IgD-negative memory B cell (primary cell): ENCODE data around the gene MRPL49. TPM values are rescaled to one million over a fixed set of nuclear protein-coding genes. Genes with fewer than 3 reads are reported as not detected.
"Not testable (repeated sequence)": the region's sequence is repeated elsewhere in the genome, so short reads cannot be mapped to it uniquely, and the experiment has no call there.

Experiments
- H3K27ac Mint-ChIP-seq, 3 donors: one replicate each; pipeline ENCODE4 v1.8.0; 2020 to 2022; ENCODE audit warnings: mild to moderate bottlenecking in 3 of 3, mixed read lengths in 3 of 3, moderate library complexity in 1 of 3
- H3K27me3 Mint-ChIP-seq: one replicate; pipeline ENCODE4 v1.8.0; 2021; ENCODE audit warnings: mixed read lengths
- H3K36me3 Mint-ChIP-seq: one replicate; pipeline ENCODE4 v1.8.0; 2020; ENCODE audit warnings: mild to moderate bottlenecking, mixed read lengths
- H3K4me1 Mint-ChIP-seq, 3 donors: one replicate each; pipeline ENCODE4 v1.8.0; 2020 to 2022; ENCODE audit warnings: mixed read lengths in 3 of 3, mild to moderate bottlenecking in 1 of 3
- H3K4me3 Mint-ChIP-seq, 4 donors: one replicate each; pipeline ENCODE4 v1.8.0; 2020 to 2022; ENCODE audit warnings: mild to moderate bottlenecking in 4 of 4, mixed read lengths in 4 of 4, moderate library complexity in 3 of 4
- H3K9me3 Mint-ChIP-seq, 3 donors: one replicate each; pipeline ENCODE4 v1.8.0; 2020 to 2021; ENCODE audit warnings: mixed read lengths in 3 of 3, mild to moderate bottlenecking in 1 of 3
- polyA plus RNA-seq: library from polyadenylated mRNA; unstranded; fragments of 300-500 nt; fragmentation: Illumina TruSeq; gene quantifications from one replicate; pipeline ENCODE4 v1.2.3, GENCODE V29; 2021

MRPL49 gene
- polyA plus RNA-seq, 1 donor from 2014 or later, result 95.5 TPM

GRCh38 chr11:65118891-65119669 lies 3.0 kb upstream of the MRPL49 start:
- H3K4me1 Mint-ChIP-seq, result peaks cover 15 to 39% (median 19%) of the 10 kb centered on the region in 3 donors

GRCh38 chr11:65119670-65119995 lies 2.5 kb upstream of the MRPL49 start:
- Mint-ChIP-seq H3K27me3 (no peaks in the 10 kb centered on the region), H3K4me1 (peaks cover 15 to 41% (median 21%) of the 10 kb centered on the region in 3 donors), H3K36me3 (peaks cover 7% of the 10 kb centered on the region), H3K9me3 (no peaks in the 10 kb centered on the region), H3K4me3 (peak overlapping the region in 1 of 4 donors; percentile 75), H3K27ac (peak overlapping the region; percentile 16 to 76 (median 73))

More at GRCh38 chr11:65118891-65119669, 3.0 kb upstream of the MRPL49 start:
- Mint-ChIP-seq H3K27ac (peak overlapping the region in 2 of 3 donors; percentile 73 to 76), H3K4me3 (peak overlapping the region in 3 of 4 donors; percentile 12 to 77 (median 13))
- not testable (repeated sequence) for H3K27me3 Mint-ChIP-seq, H3K36me3 Mint-ChIP-seq, H3K9me3 Mint-ChIP-seq

- Mint-ChIP-seq H3K27ac (peak overlapping the region; percentile 98 to 99 (median 99)), H3K27me3 (no peaks in the 10 kb centered on the region), H3K36me3 (peaks cover 7% of the 10 kb centered on the region), H3K9me3 (no peaks in the 10 kb centered on the region), H3K4me3 (peak overlapping the region; percentile 95 to 100 (median 99)), H3K4me1 (peaks cover 15 to 41% (median 21%) of the 10 kb centered on the region in 3 donors)
Measured at GRCh38 chr11:65120831-65121230, 1.3 kb upstream of the MRPL49 start.

GRCh38 chr11:65121447-65121864 lies 665 bp upstream of the MRPL49 start:
- Mint-ChIP-seq H3K27ac (peak overlapping the region; percentile 98 to 99 (median 99)), H3K4me1 (peaks cover 15 to 39% (median 21%) of the 10 kb centered on the region in 3 donors), H3K9me3 (no peaks in the 10 kb centered on the region), H3K27me3 (no peaks in the 10 kb centered on the region), H3K36me3 (peaks cover 7% of the 10 kb centered on the region), H3K4me3 (peak overlapping the region; percentile 95 to 100 (median 99))

- Mint-ChIP-seq H3K4me1 (peaks cover 8 to 28% (median 17%) of the 10 kb centered on the region in 3 donors), H3K9me3 (no peaks in the 10 kb centered on the region), H3K27me3 (no peaks in the 10 kb centered on the region), H3K4me3 (peak overlapping the region in 3 of 4 donors; percentile 44 to 85 (median 63)), H3K27ac (peak overlapping the region in 1 of 3 donors; percentile 72), H3K36me3 (peaks cover 4% of the 10 kb centered on the region)
Measured at GRCh38 chr11:65124480-65125196, 2.5 kb downstream of the MRPL49 start.

GRCh38 chr11:65125197-65126056 lies 3.3 kb downstream of the MRPL49 start:
- peaks cover 4% of the 10 kb centered on the region for H3K36me3 Mint-ChIP-seq
- H3K9me3 Mint-ChIP-seq, result no peaks in the 10 kb centered on the region
- H3K27me3 Mint-ChIP-seq, result no peaks in the 10 kb centered on the region
- peak overlapping the region in 1 of 4 donors; percentile 85 for H3K4me3 Mint-ChIP-seq
- peak overlapping the region in 1 of 3 donors; percentile 89 for H3K27ac Mint-ChIP-seq
- H3K4me1 Mint-ChIP-seq, result peaks cover 8 to 28% (median 20%) of the 10 kb centered on the region in 3 donors

GRCh38 chr11:65126624-65127274 lies 4.6 kb downstream of the MRPL49 start:
- Mint-ChIP-seq H3K36me3 (peaks cover 8% of the 10 kb centered on the region), H3K4me1 (peaks cover 17 to 32% (median 25%) of the 10 kb centered on the region in 3 donors), H3K27me3 (no peaks in the 10 kb centered on the region), H3K4me3 (peak overlapping the region in 1 of 4 donors; percentile 74), H3K9me3 (no peaks in the 10 kb centered on the region), H3K27ac (peak overlapping the region in 1 of 3 donors; percentile 89)

- peak overlapping the region in 1 of 4 donors; percentile 74 for H3K4me3 Mint-ChIP-seq
- no peaks in the 10 kb centered on the region for H3K27me3 Mint-ChIP-seq
- H3K27ac Mint-ChIP-seq, result peak overlapping the region in 1 of 3 donors; percentile 42
- peaks cover 19 to 28% (median 24%) of the 10 kb centered on the region in 3 donors for H3K4me1 Mint-ChIP-seq
- H3K9me3 Mint-ChIP-seq, result no peaks in the 10 kb centered on the region
- H3K36me3 Mint-ChIP-seq, result peaks cover 9% of the 10 kb centered on the region
Measured at GRCh38 chr11:65127473-65128181, 5.5 kb downstream of the MRPL49 start.

- Mint-ChIP-seq H3K4me3 (peak overlapping the region in 3 of 4 donors; percentile 17 to 77 (median 21)), H3K36me3 (peaks cover 9% of the 10 kb centered on the region)
Measured at GRCh38 chr11:65128182-65129145, 6.3 kb downstream of the MRPL49 start.

GRCh38 chr11:65129649-65130441 lies 7.7 kb downstream of the MRPL49 start:
- Mint-ChIP-seq H3K27ac (peak overlapping the region; percentile 16 to 73 (median 19)), H3K4me3 (peak overlapping the region in 3 of 4 donors; percentile 77 to 98 (median 85)), H3K4me1 (peaks cover 19 to 26% (median 21%) of the 10 kb centered on the region in 3 donors), H3K36me3 (peaks cover 9% of the 10 kb centered on the region), H3K27me3 (no peaks in the 10 kb centered on the region), H3K9me3 (no peaks in the 10 kb centered on the region)

More at GRCh38 chr11:65128182-65129145, 6.3 kb downstream of the MRPL49 start:
- no peaks in the 10 kb centered on the region for H3K27me3 Mint-ChIP-seq
- no peaks in the 10 kb centered on the region for H3K9me3 Mint-ChIP-seq
- H3K27ac Mint-ChIP-seq, result peak overlapping the region in 1 of 3 donors; percentile 80
- H3K4me1 Mint-ChIP-seq, result peaks cover 20 to 24% (median 24%) of the 10 kb centered on the region in 3 donors

- peaks cover 9% of the 10 kb centered on the region for H3K36me3 Mint-ChIP-seq
- no peaks in the 10 kb centered on the region for H3K27me3 Mint-ChIP-seq
- peak overlapping the region; percentile 47 to 100 (median 99) for H3K27ac Mint-ChIP-seq
- H3K4me3 Mint-ChIP-seq, result peak overlapping the region; percentile 63 to 99 (median 98)
- no peaks in the 10 kb centered on the region for H3K9me3 Mint-ChIP-seq
- H3K4me1 Mint-ChIP-seq, result peaks cover 24 to 30% (median 25%) of the 10 kb centered on the region in 3 donors
Measured at GRCh38 chr11:65130631-65131416, 8.7 kb downstream of the MRPL49 start.
